Thymus (tissue), 14 donors: ENCODE data around the gene CD22. TPM values are rescaled to one million over a fixed set of nuclear protein-coding genes. Genes with fewer than 3 reads are reported as not detected.
"Not testable (repeated sequence)": the region's sequence is repeated elsewhere in the genome, so short reads cannot be mapped to it uniquely, and the experiment has no call there.

Experiments used
- DNase-seq, 9 donors: peaks; one replicate each; pipeline ENCODE4 v3.0.0-alpha.2; 2013; ENCODE audit warnings: low spot score in 9 of 9, low read depth in 6 of 9, missing footprints in 1 of 9
- H3K27ac ChIP-seq, 2 donors: one replicate each; pipeline ENCODE4 v1.5.1; 2013; ENCODE audit warnings: control low read depth in 1 of 2, low read depth in 1 of 2, low read length in 1 of 2, mild to moderate bottlenecking in 1 of 2, moderate library complexity in 1 of 2
- H3K27me3 ChIP-seq, 2 donors: one replicate each; pipeline ENCODE4 v1.5.1; 2013; ENCODE audit warnings: low read length in 1 of 2; ENCODE audit not compliant: control insufficient read depth in 2 of 2, insufficient read depth in 1 of 2
- H3K36me3 ChIP-seq, 2 donors: one replicate each; pipeline ENCODE4 v1.5.1; 2013; ENCODE audit warnings: low read length in 1 of 2, mild to moderate bottlenecking in 1 of 2, moderate library complexity in 1 of 2; ENCODE audit not compliant: control insufficient read depth in 2 of 2, insufficient read depth in 2 of 2
- H3K4me1 ChIP-seq, 2 donors: one replicate each; pipeline ENCODE4 v1.5.1; 2013; ENCODE audit warnings: low read length in 2 of 2; ENCODE audit not compliant: control insufficient read depth in 2 of 2, insufficient read depth in 2 of 2
- H3K4me3 ChIP-seq, 2 donors: one replicate each; pipeline ENCODE4 v1.5.1; 2013; ENCODE audit warnings: low read length in 2 of 2, control low read depth in 1 of 2, mild to moderate bottlenecking in 1 of 2
- H3K9me3 ChIP-seq, 2 donors: one replicate each; pipeline ENCODE4 v1.5.1; 2013; ENCODE audit warnings: low read length in 1 of 2, mild to moderate bottlenecking in 1 of 2; ENCODE audit not compliant: control insufficient read depth in 2 of 2, insufficient read depth in 1 of 2
- WGBS: extraction: QIAGEN DNeasy Blood & Tissue Kit; methylation state at CpG from one replicate; pipeline ENCODE4 v1.1.7; 2013; 5-methylcytosine and 5-hydroxymethylcytosine counted together
- long read RNA-seq, 10 donors: transcript quantifications; one replicate each; lab custom pipeline, GENCODE V29; 2026
- polyA plus RNA-seq: library from polyadenylated mRNA; stranded (reverse); fragments of 200-250 nt; gene quantifications from one replicate; pipeline ENCODE4 v1.2.3, GENCODE V29; 2013
- total RNA-seq: library from RNA; stranded (reverse); fragments of 120-200 nt; gene quantifications from one replicate; pipeline ENCODE4 v1.2.4, GENCODE V29; 2013
- donor health status: healthy.

The CD22 gene
- total RNA-seq (1.7 TPM), polyA plus RNA-seq (12.3 TPM)
- long read RNA-seq, donor 1 = 0 reads
- long read RNA-seq, donor 2, partial matches to known transcripts = 0 of 1 reads
- long read RNA-seq, donor 2, other reads (novel, unspliced or antisense) = 0 of 1 reads
- long read RNA-seq, donor 3 = 0 reads
- long read RNA-seq, donor 4 = 0 reads
- long read RNA-seq, donor 5 = 0 reads
- long read RNA-seq, donor 6 = 0 reads
- long read RNA-seq, donor 7 = 0 reads
- long read RNA-seq, donor 8 = 0 reads
- long read RNA-seq, donor 9 = 0 reads
- long read RNA-seq, donor 10 = 0 reads

DNA sequence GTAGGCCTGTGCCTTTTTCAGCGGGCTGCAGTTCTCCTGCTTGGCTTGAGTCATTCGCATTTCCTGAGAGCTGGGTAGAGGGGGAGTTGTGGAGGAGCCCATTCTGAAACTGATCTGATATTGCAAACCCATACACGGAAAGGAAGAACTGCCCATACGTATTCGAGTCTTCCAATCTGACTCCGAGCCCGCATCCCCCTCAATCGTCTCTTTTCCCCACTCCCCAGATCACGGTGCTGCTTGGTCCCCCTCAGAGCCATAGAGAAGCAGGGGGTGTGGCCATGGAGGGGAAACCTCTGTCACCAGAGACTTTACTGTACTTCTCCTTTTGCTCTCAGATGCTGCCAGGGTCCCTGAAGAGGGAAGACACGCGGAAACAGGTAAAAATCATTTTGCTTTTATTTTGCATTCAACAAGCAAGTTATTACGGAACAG, at the start of gene CD22:
CD22 (plus strand) TSS at position 337 of the 435 bp plus-strand sequence. CDS start 2,854 bp downstream, outside the sequence.
- Histone ChIP-seq H3K4me1 (no peaks in the 10 kb centered on the region), H3K36me3 (no peaks in the 10 kb centered on the region), H3K9me3 (no peaks in the 10 kb centered on the region), H3K27ac (no peak within 1 kb of the TSS), H3K27me3 (peaks cover 0 to 3% of the 10 kb centered on the region in 2 donors), H3K4me3 (no peak within 1 kb of the TSS)
- DNase-seq = no peak
- WGBS = 11% methylated on average over 12 of the region's 12 CpGs

DNA sequence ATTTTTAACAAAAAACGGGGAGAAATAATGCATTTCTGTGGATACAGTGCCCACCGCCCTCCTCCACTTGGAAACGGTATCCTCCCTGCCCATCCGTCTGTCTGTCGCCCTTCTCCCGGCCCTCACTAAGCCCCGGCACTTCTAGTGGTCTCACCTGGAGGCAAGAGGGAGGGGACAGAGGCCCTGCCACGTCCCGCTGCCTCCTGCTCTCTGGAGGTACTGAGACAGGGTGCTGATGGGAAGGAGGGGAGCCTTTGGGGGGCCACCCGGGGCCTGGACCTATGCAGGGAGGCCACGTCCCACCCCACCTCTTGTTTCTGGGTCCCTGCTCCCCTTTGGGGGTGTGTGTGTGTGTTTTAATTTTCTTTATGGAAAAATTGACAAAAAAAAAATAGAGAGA, 49.6 kb upstream of the CD22 start:
- H3K4me1 ChIP-seq = peaks cover 0 to 7% of the 10 kb centered on the region in 2 donors
- DNase-seq = no peak
- H3K4me3 ChIP-seq = no peak overlapping the region
- H3K27ac ChIP-seq = no peak overlapping the region
- WGBS = 98% methylated on average over 11 of the region's 11 CpGs
- H3K9me3 ChIP-seq = no peaks in the 10 kb centered on the region
- peaks cover 32 to 44% of the 10 kb centered on the region in 2 donors for H3K36me3 ChIP-seq
- H3K27me3 ChIP-seq = peaks cover 0 to 16% of the 10 kb centered on the region in 2 donors

DNA sequence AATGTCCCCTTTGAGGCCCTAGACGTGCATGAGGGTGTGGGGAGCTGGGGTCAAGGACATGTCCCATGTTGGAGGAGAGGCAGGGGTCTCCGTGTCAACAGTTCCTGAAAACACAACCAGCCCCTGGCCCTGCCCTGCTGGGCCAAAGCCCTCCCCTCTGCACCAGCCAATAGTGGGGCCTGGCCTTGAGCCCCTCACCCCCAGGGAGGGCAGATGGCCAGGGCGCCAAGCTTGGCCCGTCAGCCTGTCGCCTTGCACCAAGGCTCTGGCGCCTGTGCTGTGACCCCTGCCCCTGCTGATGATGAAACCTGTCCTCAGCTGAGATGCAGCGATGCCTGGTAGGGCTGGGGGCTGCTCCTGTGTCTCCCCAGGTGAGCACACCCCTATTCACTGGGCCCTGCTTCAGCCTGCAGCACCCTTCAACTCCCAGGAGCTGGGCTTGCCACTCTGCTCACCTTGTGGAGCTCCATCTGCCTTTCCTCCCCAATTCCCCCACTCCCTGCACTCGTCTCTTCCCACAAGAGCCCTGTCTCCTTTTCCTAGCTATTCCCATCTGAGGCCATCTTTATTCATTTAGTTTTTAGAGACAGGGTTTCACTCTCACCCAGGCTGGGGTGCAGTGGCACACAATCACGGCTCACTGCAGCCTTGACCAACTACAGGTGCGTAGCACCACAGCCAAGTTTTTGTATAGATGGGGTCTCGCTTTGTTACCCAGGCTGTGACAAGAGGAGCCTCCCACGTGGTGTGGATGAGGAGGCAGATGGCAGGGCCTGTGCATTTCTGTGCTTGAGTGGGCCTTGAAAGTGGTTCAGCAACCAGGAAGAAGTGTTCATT, 48.8 kb upstream of the CD22 start:
- no peak for DNase-seq
- no peak overlapping the region for H3K4me3 ChIP-seq
- peaks cover 0 to 7% of the 10 kb centered on the region in 2 donors for H3K4me1 ChIP-seq
- peaks cover 0 to 16% of the 10 kb centered on the region in 2 donors for H3K27me3 ChIP-seq
- H3K9me3 ChIP-seq = no peaks in the 10 kb centered on the region
- H3K27ac ChIP-seq = no peak overlapping the region
- WGBS = 94% methylated on average over 12 of the region's 12 CpGs
- H3K36me3 ChIP-seq = peaks cover 27 to 39% of the 10 kb centered on the region in 2 donors

DNA sequence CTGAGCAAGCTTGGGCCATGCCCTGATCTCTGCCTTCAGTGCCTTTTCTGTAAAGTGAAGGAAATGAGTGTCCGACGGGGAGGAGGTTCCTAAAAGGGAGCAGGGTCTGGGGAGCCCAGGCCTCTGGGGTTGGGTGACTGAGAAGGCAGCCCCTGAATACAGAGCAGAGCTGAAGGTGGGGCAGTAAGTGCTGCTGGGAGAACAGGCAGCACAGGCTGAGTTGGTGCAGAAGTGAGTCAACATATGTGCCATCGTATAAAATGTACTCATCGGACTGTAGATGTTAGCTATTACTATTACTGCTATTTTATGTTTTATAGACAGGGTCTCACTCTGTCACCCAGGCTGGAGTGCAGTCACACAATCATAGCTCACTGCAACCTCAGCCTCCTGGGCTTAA, 47.7 kb upstream of the CD22 start:
- H3K4me3 ChIP-seq = no peak overlapping the region
- H3K27me3 ChIP-seq = peaks cover 0 to 16% of the 10 kb centered on the region in 2 donors
- 95% methylated on average over 4 of the region's 4 CpGs for WGBS
- H3K9me3 ChIP-seq = no peaks in the 10 kb centered on the region
- H3K36me3 ChIP-seq = peaks cover 20 to 32% of the 10 kb centered on the region in 2 donors
- H3K4me1 ChIP-seq = peaks cover 0 to 7% of the 10 kb centered on the region in 2 donors
- no peak overlapping the region for H3K27ac ChIP-seq
- no peak for DNase-seq

DNA sequence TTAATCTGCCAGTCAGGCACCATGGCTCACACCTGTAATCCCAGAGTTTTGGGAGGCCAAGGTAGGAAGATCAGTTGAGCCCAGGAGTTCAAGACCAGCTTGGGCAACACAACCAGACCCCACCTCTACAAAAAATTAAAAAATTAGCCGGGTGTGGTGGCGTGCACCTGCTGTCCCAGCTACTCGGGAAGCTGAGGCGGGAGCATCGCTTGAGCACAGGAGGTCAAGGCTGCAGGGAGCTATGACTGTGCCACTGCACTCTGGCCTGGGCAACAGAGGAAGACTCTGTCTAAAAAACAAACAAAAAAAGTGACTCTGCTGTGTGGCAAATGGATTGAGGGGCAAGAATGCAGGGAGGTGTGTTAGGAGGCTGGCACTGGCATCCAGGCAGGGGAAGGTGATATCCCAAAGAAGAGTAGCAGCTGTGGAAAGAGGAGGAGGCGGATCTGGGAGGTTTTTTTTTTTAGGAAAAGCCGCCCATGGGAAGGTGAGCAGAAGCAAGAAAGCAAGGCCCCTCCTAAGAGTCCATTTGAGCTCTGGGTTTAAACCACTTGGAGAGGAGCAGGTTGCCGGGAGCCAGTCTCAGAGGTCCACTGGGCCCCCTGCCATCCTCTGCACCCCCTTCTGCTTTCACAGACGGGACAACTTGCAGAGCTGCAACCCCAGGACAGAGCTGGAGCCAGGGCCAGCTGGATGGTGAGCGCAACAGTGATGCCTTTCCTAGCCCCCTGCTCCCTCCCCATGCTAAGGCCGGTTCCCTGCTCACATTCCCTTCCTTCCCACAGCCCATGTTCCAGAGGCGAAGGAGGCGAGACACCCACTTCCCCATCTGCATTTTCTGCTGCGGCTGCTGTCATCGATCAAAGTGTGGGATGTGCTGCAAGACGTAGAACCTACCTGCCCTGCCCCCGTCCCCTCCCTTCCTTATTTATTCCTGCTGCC, 44.6 kb upstream of the CD22 start:
- peaks cover 0 to 5% of the 10 kb centered on the region in 2 donors for H3K36me3 ChIP-seq
- H3K9me3 ChIP-seq = no peaks in the 10 kb centered on the region
- H3K4me3 ChIP-seq = no peak overlapping the region
- no peak for DNase-seq
- peaks cover 0 to 7% of the 10 kb centered on the region in 2 donors for H3K4me1 ChIP-seq
- H3K27ac ChIP-seq = no peak overlapping the region
- 96% methylated on average over 17 of the region's 17 CpGs for WGBS
- peaks cover 0 to 16% of the 10 kb centered on the region in 2 donors for H3K27me3 ChIP-seq

GRCh38 chr19:35285095-35285449, 43.9 kb upstream of the CD22 start:
- peaks cover 0 to 16% of the 10 kb centered on the region in 2 donors for H3K27me3 ChIP-seq
- 91% methylated on average over 1 of the region's 1 CpG for WGBS
- no peak for DNase-seq

GRCh38 chr19:35285465-35285864, 43.5 kb upstream of the CD22 start:
- H3K27ac ChIP-seq, H3K4me1 ChIP-seq, H3K4me3 ChIP-seq, H3K36me3 ChIP-seq, H3K9me3 ChIP-seq, DNase-seq: not testable (repeated sequence)
- WGBS = 92% methylated on average over 3 of the region's 3 CpGs
- peaks cover 0 to 18% of the 10 kb centered on the region in 2 donors for H3K27me3 ChIP-seq

More at GRCh38 chr19:35285095-35285449, 43.9 kb upstream of the CD22 start:
- H3K36me3 ChIP-seq = no peaks in the 10 kb centered on the region
- H3K4me1 ChIP-seq = peaks cover 0 to 7% of the 10 kb centered on the region in 2 donors
- no peaks in the 10 kb centered on the region for H3K9me3 ChIP-seq
- no peak overlapping the region for H3K27ac ChIP-seq
- no peak overlapping the region for H3K4me3 ChIP-seq

DNA sequence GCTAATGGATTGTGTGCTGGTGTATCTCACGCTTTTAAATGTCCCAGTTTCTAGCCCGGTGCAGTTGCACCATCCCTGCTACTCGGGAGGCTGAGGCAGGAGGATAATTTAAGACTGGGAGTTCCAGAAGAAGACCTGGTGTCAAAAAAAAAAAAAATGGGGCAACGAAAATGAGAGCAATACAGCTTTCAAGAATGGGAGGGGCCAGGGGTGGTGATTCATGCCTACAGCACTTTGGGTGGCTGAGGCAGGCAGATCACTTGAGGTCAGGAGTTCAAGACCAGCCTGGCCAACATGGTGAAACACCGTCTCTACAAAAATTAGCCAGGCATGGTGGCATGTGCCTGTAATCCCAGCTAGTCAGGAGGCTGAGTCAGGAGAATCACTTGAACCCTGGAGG, 42.9 kb upstream of the CD22 start:
- H3K27me3 ChIP-seq = peaks cover 0 to 18% of the 10 kb centered on the region in 2 donors
- H3K9me3 ChIP-seq, DNase-seq, H3K36me3 ChIP-seq, H3K4me1 ChIP-seq, H3K4me3 ChIP-seq, H3K27ac ChIP-seq: not testable (repeated sequence)
- 94% methylated on average over 5 of the region's 5 CpGs for WGBS
